ENCODE data around the gene CD151. TPM values are rescaled to one million over a fixed set of nuclear protein-coding genes. Genes with fewer than 3 reads are reported as not detected.

Gene CD151
- total and polyA plus RNA-seq, 4 donors = 620 to 1,186 (median 771) TPM

DNA sequence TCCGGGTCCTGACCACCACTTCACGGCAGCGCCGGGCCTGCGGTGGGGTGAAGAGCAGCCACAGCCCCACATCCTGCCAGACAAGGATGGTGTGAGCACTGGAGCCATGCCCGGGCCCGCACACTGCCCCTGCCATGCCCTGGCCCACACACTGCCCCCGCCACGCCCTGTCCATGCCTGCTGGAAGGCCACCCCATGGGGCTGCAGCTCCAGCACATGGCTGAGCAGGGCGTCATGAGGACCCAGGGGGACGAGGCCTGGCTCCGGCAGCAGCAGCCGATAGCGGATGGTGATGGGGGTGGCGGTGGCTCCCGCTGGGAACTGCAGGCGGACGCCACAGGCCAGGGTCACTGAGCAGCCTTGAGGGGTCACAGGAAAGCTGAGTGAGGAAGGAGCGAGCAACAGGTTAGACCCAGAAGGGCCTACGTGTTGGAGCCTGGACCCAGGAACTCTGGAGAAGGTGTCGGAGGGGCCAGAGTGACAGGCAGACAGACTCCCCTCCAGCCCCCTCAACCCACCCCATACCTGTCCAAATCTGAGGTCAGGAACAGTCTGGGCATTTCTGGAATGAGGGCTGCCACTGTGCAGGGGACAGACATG is 30.6 kb upstream of the CD151 start:
- ATAC-seq (ENCODE audit: low FRiP score) = no peak
- Histone ChIP-seq H3K27ac (ENCODE audit: low read depth in 1 of 2, low read length in 2 of 2) (no peak overlapping the region), H3K27me3 (ENCODE audit: control insufficient read depth in 1 of 2, insufficient read depth in 2 of 2, low read length in 1 of 2) (no peaks in the 10 kb centered on the region), H3K4me3 (ENCODE audit: low read length in 2 of 2) (no peak overlapping the region), H3K9me3 (ENCODE audit: control insufficient read depth, low read length) (no peaks in the 10 kb centered on the region), H3K4me1 (ENCODE audit: control insufficient read depth in 1 of 2, insufficient read depth in 2 of 2, low read length in 2 of 2) (no peaks in the 10 kb centered on the region), H3K36me3 (ENCODE audit: control insufficient read depth in 1 of 2, insufficient read depth in 2 of 2, low read length in 1 of 2) (no peaks in the 10 kb centered on the region)
- DNase-seq = no peak
- intact Hi-C loops (cut with DNase I) = no loop called here
- 96 to 98% methylated on average over 21 of the region's 21 CpGs for WGBS, 2 donors

DNA sequence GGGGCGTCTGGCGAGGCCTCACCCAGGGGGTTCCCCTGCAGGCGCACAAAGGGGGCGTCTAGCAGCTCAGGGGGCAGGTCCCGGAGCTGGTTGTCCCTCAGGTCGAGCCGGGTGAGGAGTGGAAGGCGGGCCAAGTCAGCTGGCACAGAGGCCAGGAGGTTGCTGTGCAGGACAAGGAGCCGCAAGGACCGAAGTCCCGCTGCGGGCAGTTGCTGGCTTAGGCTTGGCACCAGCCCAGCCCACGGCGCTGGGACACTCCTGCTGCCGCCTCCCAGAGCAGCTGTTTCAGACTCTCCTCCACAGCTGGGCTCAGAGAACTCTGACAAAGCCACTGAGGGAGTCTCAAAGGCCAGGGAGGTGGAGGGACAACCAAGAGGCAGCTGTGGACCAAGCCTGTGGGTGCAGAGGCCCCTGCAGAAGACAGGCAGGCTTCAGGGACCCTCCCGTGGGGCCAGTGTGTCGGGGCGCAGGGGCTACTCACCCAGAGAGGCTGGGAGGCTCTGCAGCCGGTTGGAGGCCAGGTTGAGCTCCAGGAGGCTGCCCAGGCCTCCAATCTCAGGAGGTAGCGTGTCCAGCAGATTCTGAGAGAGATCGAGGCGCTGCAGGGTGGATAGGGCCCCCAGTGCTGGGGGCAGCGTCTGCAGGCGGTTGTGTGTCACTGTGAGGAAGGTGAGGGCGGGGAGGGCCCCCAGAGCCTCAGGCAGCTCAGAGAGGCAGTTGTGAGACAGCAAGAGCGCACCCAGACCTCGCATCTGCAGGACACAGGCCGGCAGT is 29.9 kb upstream of the CD151 start:
- intact Hi-C loops (cut with DNase I) = no loop called here
- no peak for ATAC-seq (ENCODE audit: low FRiP score)
- no peak for DNase-seq
- 92% methylated on average over 28 of the region's 28 CpGs for WGBS, 2 donors
- Histone ChIP-seq H3K4me1 (ENCODE audit: control insufficient read depth in 1 of 2, insufficient read depth in 2 of 2, low read length in 2 of 2) (no peaks in the 10 kb centered on the region), H3K4me3 (ENCODE audit: low read length in 2 of 2) (no peak overlapping the region), H3K36me3 (ENCODE audit: control insufficient read depth in 1 of 2, insufficient read depth in 2 of 2, low read length in 1 of 2) (no peaks in the 10 kb centered on the region), H3K27me3 (ENCODE audit: control insufficient read depth in 1 of 2, insufficient read depth in 2 of 2, low read length in 1 of 2) (no peaks in the 10 kb centered on the region), H3K27ac (ENCODE audit: low read depth in 1 of 2, low read length in 2 of 2) (no peak overlapping the region), H3K9me3 (ENCODE audit: control insufficient read depth, low read length) (no peaks in the 10 kb centered on the region)

DNA sequence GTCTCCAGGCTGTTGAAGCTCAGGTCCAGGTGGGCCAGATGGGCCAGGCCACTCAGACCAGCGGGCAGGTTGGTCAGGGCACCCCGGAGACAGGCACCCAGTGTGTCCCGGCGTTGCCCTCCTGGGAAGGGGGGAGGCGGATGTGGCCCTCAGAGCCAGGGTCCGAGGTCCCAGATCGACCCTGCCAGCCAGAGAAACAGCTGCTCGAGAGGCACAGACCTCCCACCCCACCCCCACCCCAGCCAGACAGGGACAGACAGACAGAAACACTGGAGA is 29.3 kb upstream of the CD151 start:
- Histone ChIP-seq H3K27me3 (ENCODE audit: control insufficient read depth in 1 of 2, insufficient read depth in 2 of 2, low read length in 1 of 2) (no peaks in the 10 kb centered on the region), H3K9me3 (ENCODE audit: control insufficient read depth, low read length) (no peaks in the 10 kb centered on the region), H3K27ac (ENCODE audit: low read depth in 1 of 2, low read length in 2 of 2) (no peak overlapping the region), H3K36me3 (ENCODE audit: control insufficient read depth in 1 of 2, insufficient read depth in 2 of 2, low read length in 1 of 2) (no peaks in the 10 kb centered on the region), H3K4me1 (ENCODE audit: control insufficient read depth in 1 of 2, insufficient read depth in 2 of 2, low read length in 2 of 2) (no peaks in the 10 kb centered on the region), H3K4me3 (ENCODE audit: low read length in 2 of 2) (no peak overlapping the region)
- WGBS, 2 donors = 87 to 90% methylated on average over 8 of the region's 8 CpGs
- intact Hi-C loops (cut with DNase I) = no loop called here
- DNase-seq (no peak), ATAC-seq (ENCODE audit: low FRiP score) (no peak)

DNA sequence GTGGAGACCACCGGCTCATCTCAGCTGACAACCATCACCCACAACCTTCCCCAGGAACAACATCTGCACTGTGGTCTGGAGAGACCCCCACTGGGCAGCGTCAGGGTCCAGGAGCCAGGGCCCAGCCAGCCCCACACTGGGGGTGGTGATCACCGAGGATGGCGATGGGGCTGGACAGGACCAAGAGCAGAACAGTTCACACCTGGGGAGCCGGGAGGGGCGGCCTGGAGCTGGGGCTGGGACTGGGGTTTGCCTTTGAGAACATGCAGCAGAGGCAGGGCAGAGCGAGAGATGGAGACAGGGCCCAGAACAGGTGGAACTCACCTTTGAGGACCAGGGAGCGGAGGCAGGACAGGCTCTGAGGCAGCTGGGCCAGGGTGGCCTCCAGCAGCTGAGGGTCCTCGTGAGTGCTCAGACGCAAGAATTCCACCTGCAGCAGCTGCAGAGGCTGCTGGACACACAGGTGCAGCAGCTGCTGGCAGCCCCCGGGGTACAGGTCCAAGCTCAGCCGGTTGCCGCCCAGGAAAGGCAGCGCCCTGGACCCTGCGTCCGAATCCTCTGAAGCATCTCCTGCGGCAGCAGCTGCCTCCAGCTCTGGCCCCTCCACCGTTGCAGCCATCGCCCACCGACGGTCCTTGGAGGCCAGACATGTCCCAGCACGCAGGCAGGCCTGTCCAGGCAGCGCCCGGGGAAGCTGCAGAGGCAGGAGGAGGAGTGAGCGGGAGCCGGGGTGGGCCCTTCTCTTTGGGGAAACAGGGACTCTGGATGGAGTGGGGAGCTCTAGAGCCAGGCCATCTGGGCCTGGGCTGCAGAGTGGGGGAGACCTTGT is 28.8 kb upstream of the CD151 start:
- no peak for ATAC-seq (ENCODE audit: low FRiP score)
- Histone ChIP-seq H3K9me3 (ENCODE audit: control insufficient read depth, low read length) (no peaks in the 10 kb centered on the region), H3K4me3 (ENCODE audit: low read length in 2 of 2) (no peak overlapping the region), H3K4me1 (ENCODE audit: control insufficient read depth in 1 of 2, insufficient read depth in 2 of 2, low read length in 2 of 2) (no peaks in the 10 kb centered on the region), H3K36me3 (ENCODE audit: control insufficient read depth in 1 of 2, insufficient read depth in 2 of 2, low read length in 1 of 2) (no peaks in the 10 kb centered on the region), H3K27ac (ENCODE audit: low read depth in 1 of 2, low read length in 2 of 2) (no peak overlapping the region), H3K27me3 (ENCODE audit: control insufficient read depth in 1 of 2, insufficient read depth in 2 of 2, low read length in 1 of 2) (no peaks in the 10 kb centered on the region)
- DNase-seq = no peak
- intact Hi-C loops (cut with DNase I) = no loop called here
- 50 to 56% methylated on average over 24 to 26 of the region's 26 CpGs for WGBS, 2 donors

DNA sequence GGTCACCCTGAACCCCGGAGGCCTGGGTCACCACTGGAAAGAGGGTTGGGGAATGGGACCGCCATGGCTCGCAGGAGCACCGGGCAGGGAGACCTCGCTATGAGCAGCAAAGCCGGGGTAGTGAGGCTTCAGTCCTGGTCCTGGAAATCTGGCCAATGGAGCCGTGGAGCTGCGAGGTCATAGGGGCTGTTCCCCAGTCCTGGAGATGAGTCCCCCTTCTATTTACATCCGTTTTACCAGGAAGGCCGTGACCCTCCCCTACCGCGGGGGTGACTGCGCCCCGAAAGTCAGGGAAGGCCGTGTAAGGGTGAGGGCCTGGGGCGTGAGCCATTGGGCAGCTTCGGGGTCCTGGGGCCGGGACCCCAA is 28.2 kb upstream of the CD151 start:
- intact Hi-C loops (cut with DNase I) = no loop called here
- H3K9me3 ChIP-seq (ENCODE audit: control insufficient read depth, low read length) = no peaks in the 10 kb centered on the region
- H3K27ac ChIP-seq (ENCODE audit: low read depth in 1 of 2, low read length in 2 of 2) = no peak overlapping the region
- ATAC-seq (ENCODE audit: low FRiP score) = no peak
- H3K27me3 ChIP-seq (ENCODE audit: control insufficient read depth in 1 of 2, insufficient read depth in 2 of 2, low read length in 1 of 2) = no peaks in the 10 kb centered on the region
- no peaks in the 10 kb centered on the region for H3K36me3 ChIP-seq (ENCODE audit: control insufficient read depth in 1 of 2, insufficient read depth in 2 of 2, low read length in 1 of 2)
- peak overlapping the region; percentile 21 to 36 for H3K4me3 ChIP-seq (ENCODE audit: low read length in 2 of 2)
- H3K4me1 ChIP-seq (ENCODE audit: control insufficient read depth in 1 of 2, insufficient read depth in 2 of 2, low read length in 2 of 2) = no peaks in the 10 kb centered on the region
- 4 to 6% methylated on average over 18 of the region's 18 CpGs for WGBS, 2 donors
- no peak for DNase-seq

DNA sequence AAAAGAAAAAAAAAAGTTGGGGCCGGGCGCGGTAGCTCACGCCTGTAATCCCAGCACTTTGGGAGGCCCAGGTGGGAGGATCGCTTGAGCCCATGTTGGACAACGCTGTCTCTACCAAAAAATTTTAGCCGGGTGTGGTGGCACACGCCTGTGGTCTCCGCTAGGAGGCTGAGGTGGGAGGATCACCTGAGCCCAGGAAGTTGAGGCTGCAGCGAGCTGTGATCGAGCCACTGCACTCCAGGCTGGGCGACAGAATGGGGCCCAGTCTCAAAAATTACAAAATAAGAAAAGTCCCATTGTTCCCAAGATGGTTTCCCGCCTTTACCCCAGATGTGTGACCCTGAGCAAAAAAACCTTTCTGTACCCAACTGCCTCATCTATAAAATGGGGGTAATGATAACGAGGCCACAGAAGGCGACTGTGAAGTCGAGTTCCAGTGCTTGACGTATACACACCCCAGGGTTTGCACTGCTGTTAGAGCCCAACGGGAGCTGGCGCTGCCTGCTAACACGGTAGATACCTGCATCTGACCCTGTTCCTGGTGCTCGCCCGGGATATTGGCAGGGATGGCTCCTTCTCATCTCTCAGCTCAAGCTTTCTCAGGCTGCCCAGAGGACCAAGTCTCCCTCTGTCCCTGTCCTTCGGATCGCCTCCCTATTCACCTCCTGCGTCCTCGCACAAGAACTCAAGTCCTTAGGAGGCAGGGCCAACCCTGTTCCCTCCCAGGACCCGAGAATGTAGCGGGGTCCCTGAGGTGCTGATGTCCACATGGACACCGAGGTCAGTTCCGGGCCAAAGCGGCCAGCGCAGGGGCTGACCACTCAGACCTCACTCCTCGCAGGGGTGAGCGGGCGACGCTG is 24.1 kb upstream of the CD151 start:
- Histone ChIP-seq H3K27me3 (ENCODE audit: control insufficient read depth in 1 of 2, insufficient read depth in 2 of 2, low read length in 1 of 2) (no peaks in the 10 kb centered on the region), H3K27ac (ENCODE audit: low read depth in 1 of 2, low read length in 2 of 2) (peak overlapping the region; percentile 20 to 99), H3K9me3 (ENCODE audit: control insufficient read depth, low read length) (no peaks in the 10 kb centered on the region), H3K36me3 (ENCODE audit: control insufficient read depth in 1 of 2, insufficient read depth in 2 of 2, low read length in 1 of 2) (peaks cover 0 to 12% of the 10 kb centered on the region in 2 donors), H3K4me3 (ENCODE audit: low read length in 2 of 2) (peak overlapping the region; percentile 13 to 27), H3K4me1 (ENCODE audit: control insufficient read depth in 1 of 2, insufficient read depth in 2 of 2, low read length in 2 of 2) (no peaks in the 10 kb centered on the region)
- no peak for ATAC-seq (ENCODE audit: low FRiP score)
- DNase-seq = no peak
- 33 to 34% methylated on average over 36 of the region's 36 CpGs for WGBS, 2 donors
- intact Hi-C loops (cut with DNase I) = no loop called here

DNA sequence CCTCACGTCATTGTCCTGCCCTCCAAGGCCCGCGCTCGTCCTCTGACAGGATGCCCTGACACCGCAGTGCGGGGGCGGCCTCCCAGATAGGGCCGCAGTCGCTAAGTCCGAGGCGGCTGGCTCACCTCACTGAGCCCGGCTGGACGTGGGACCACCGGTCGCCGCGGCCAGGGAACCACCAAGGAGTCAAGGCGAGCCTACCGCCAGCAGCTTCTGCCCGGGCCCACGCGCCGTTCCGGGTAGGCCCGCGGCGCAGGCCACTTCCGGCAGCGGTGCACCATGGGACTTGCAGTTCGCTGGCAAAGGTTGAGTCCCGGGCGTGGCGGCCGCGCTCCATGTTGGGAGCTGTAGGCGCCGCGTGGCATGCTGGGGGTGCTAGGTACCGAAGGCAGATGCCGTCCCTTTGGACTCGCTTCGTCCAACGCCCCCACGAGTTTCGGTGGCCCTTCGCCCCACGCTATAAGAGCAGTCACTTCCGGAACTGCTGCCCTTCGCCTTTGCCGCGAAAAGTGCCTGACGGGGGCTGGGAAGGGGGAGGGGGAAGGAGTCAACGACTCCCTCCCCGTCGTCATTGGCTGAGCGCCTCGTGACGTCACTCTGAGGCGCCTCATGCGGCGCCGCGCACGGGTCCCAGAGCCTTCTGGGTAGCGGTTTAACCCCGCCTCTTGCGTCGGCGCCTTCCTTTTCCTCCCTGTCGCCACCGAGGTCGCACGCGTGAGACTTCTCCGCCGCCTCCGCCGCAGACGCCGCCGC is 23.3 kb upstream of the CD151 start, which contains the start of gene RPLP2:
RPLP2 (plus strand) TSS at position 681 of the 753 bp plus-strand sequence. CDS start 268 bp downstream, outside the sequence.
- Histone ChIP-seq H3K9me3 (ENCODE audit: control insufficient read depth, low read length) (no peaks in the 10 kb centered on the region), H3K27ac (ENCODE audit: low read depth in 1 of 2, low read length in 2 of 2) (peak within 1 kb of the TSS; percentile 20 to 99), H3K4me1 (ENCODE audit: control insufficient read depth in 1 of 2, insufficient read depth in 2 of 2, low read length in 2 of 2) (no peaks in the 10 kb centered on the region), H3K4me3 (ENCODE audit: low read length in 2 of 2) (peak within 1 kb of the TSS; percentile 51 to 84), H3K27me3 (ENCODE audit: control insufficient read depth in 1 of 2, insufficient read depth in 2 of 2, low read length in 1 of 2) (no peaks in the 10 kb centered on the region), H3K36me3 (ENCODE audit: control insufficient read depth in 1 of 2, insufficient read depth in 2 of 2, low read length in 1 of 2) (peaks cover 0 to 13% of the 10 kb centered on the region in 2 donors)
- 0% methylated on average over 67 to 81 of the region's 81 CpGs for WGBS, 2 donors
- ATAC-seq (ENCODE audit: low FRiP score) (peak; percentile 96), DNase-seq (peak; percentile 99 to 100)
- intact Hi-C loops (cut with DNase I) = no loop called here

All from aorta (tissue), 5 donors.